ENCODE results near the gene DST. TPM values are rescaled to one million over a fixed set of nuclear protein-coding genes. Genes with fewer than 3 reads are reported as not detected.
A peak's percentile ranks its signal among the peaks of the same experiment; 100 is the strongest.

The DST gene
- total RNA-seq, 1 experiment from 2014 or later: 26.8 TPM

- no peak for DNase-seq (ENCODE audit: low spot score)
- in situ Hi-C loops (cut with HindIII; ENCODE audit: low sequenced_read_pairs): no loop called here
These were observed 115.7 kb downstream of the DST start for GRCh38 chr6:56526860-56527544.

GRCh38 chr6:56525974-56526789, 116.5 kb downstream of the DST start:
- no peak for DNase-seq (ENCODE audit: low spot score)
- in situ Hi-C loops (cut with HindIII; ENCODE audit: low sequenced_read_pairs): no loop called here

GRCh38 chr6:56524891-56525703, 117.6 kb downstream of the DST start:
- DNase-seq (ENCODE audit: low spot score): no peak
- in situ Hi-C loops (cut with HindIII; ENCODE audit: low sequenced_read_pairs): no loop called here

GRCh38 chr6:56522495-56523270, 120.0 kb downstream of the DST start:
- DNase-seq (ENCODE audit: low spot score): no peak
- in situ Hi-C loops (cut with HindIII; ENCODE audit: low sequenced_read_pairs): no loop called here

- in situ Hi-C loops (cut with HindIII; ENCODE audit: low sequenced_read_pairs): no loop called here
- no peak for DNase-seq (ENCODE audit: low spot score)
These were observed 120.7 kb downstream of the DST start for GRCh38 chr6:56521976-56522375.

GRCh38 chr6:56521454-56521853, 121.2 kb downstream of the DST start:
- in situ Hi-C loops (cut with HindIII; ENCODE audit: low sequenced_read_pairs): no loop called here
- DNase-seq (ENCODE audit: low spot score): no peak

GRCh38 chr6:56520218-56520617, 122.5 kb downstream of the DST start:
- in situ Hi-C loops (cut with HindIII; ENCODE audit: low sequenced_read_pairs): no loop called here
- DNase-seq (ENCODE audit: low spot score): no peak

GRCh38 chr6:56518995-56519767, 123.5 kb downstream of the DST start:
- in situ Hi-C loops (cut with HindIII; ENCODE audit: low sequenced_read_pairs): no loop called here
- no peak for DNase-seq (ENCODE audit: low spot score)

- in situ Hi-C loops (cut with HindIII; ENCODE audit: low sequenced_read_pairs): no loop called here
- DNase-seq (ENCODE audit: low spot score): peak; percentile 27
These were observed 125.4 kb downstream of the DST start for GRCh38 chr6:56517155-56517745.

- in situ Hi-C loops (cut with HindIII; ENCODE audit: low sequenced_read_pairs): no loop called here
- DNase-seq (ENCODE audit: low spot score): no peak
These were observed 126.7 kb downstream of the DST start for GRCh38 chr6:56516003-56516402.

- in situ Hi-C loops (cut with HindIII; ENCODE audit: low sequenced_read_pairs): no loop called here
- no peak for DNase-seq (ENCODE audit: low spot score)
These were observed 127.4 kb downstream of the DST start for GRCh38 chr6:56515081-56515905.

- in situ Hi-C loops (cut with HindIII; ENCODE audit: low sequenced_read_pairs): no loop called here
These were observed 128.3 kb downstream of the DST start for GRCh38 chr6:56514395-56514794.

GRCh38 chr6:56513631-56514030, 129.1 kb downstream of the DST start:
- in situ Hi-C loops (cut with HindIII; ENCODE audit: low sequenced_read_pairs): no loop called here
- DNase-seq (ENCODE audit: low spot score): no peak

More at GRCh38 chr6:56514395-56514794, 128.3 kb downstream of the DST start:
- DNase-seq (ENCODE audit: low spot score): no peak

- in situ Hi-C loops (cut with HindIII; ENCODE audit: low sequenced_read_pairs): no loop called here
- DNase-seq (ENCODE audit: low spot score): no peak
These were observed 131.1 kb downstream of the DST start for GRCh38 chr6:56511591-56511990.

- DNase-seq (ENCODE audit: low spot score): no peak
- in situ Hi-C loops (cut with HindIII; ENCODE audit: low sequenced_read_pairs): no loop called here
These were observed 131.6 kb downstream of the DST start for GRCh38 chr6:56510984-56511531.

- DNase-seq (ENCODE audit: low spot score): no peak
- in situ Hi-C loops (cut with HindIII; ENCODE audit: low sequenced_read_pairs): no loop called here
These were observed 133.7 kb downstream of the DST start for GRCh38 chr6:56509031-56509430.

GRCh38 chr6:56507517-56507916, 135.2 kb downstream of the DST start:
- DNase-seq (ENCODE audit: low spot score): peak; percentile 46
- in situ Hi-C loops (cut with HindIII; ENCODE audit: low sequenced_read_pairs): no loop called here
